ENCODE measurements around the gene SERPINE3.

The SERPINE3 gene

GRCh38 chr13:51303882-51304281, 35.6 kb upstream of the SERPINE3 start:
- no peak for DNase-seq (ENCODE audit: low spot score)
- TF ChIP-seq CTCF (IDR thresholded peaks at IDR 0.05; ENCODE audit: extremely low read depth, insufficient read depth, missing control alignments) = no peak
- in situ Hi-C loops (cut with MboI; ENCODE audit: low pct_unique_long_range_greater_than_20kb, low sequenced_read_pairs, unreplicated experiment) = no loop called here

GRCh38 chr13:51305271-51305967, 34.1 kb upstream of the SERPINE3 start:
- no peak for TF ChIP-seq CTCF (IDR thresholded peaks at IDR 0.05; ENCODE audit: extremely low read depth, insufficient read depth, missing control alignments)
- DNase-seq (ENCODE audit: low spot score) = no peak
- in situ Hi-C loops (cut with MboI; ENCODE audit: low pct_unique_long_range_greater_than_20kb, low sequenced_read_pairs, unreplicated experiment) = no loop called here

- no peak for DNase-seq (ENCODE audit: low spot score)
Observed at GRCh38 chr13:51308781-51309180, 30.7 kb upstream of the SERPINE3 start.

GRCh38 chr13:51311231-51311630, 28.3 kb upstream of the SERPINE3 start:
- in situ Hi-C loops (cut with MboI; ENCODE audit: low pct_unique_long_range_greater_than_20kb, low sequenced_read_pairs, unreplicated experiment) = no loop called here
- no peak for TF ChIP-seq CTCF (IDR thresholded peaks at IDR 0.05; ENCODE audit: extremely low read depth, insufficient read depth, missing control alignments)
- no peak for DNase-seq (ENCODE audit: low spot score)

More at GRCh38 chr13:51308781-51309180, 30.7 kb upstream of the SERPINE3 start:
- no peak for TF ChIP-seq CTCF (IDR thresholded peaks at IDR 0.05; ENCODE audit: extremely low read depth, insufficient read depth, missing control alignments)
- in situ Hi-C loops (cut with MboI; ENCODE audit: low pct_unique_long_range_greater_than_20kb, low sequenced_read_pairs, unreplicated experiment) = no loop called here

- DNase-seq (ENCODE audit: low spot score) = no peak
- in situ Hi-C loops (cut with MboI; ENCODE audit: low pct_unique_long_range_greater_than_20kb, low sequenced_read_pairs, unreplicated experiment) = no loop called here
- TF ChIP-seq CTCF (IDR thresholded peaks at IDR 0.05; ENCODE audit: extremely low read depth, insufficient read depth, missing control alignments) = no peak
Observed at GRCh38 chr13:51311957-51312520, 27.5 kb upstream of the SERPINE3 start.

GRCh38 chr13:51313619-51314018, 25.9 kb upstream of the SERPINE3 start:
- DNase-seq (ENCODE audit: low spot score) = no peak
- no peak for TF ChIP-seq CTCF (IDR thresholded peaks at IDR 0.05; ENCODE audit: extremely low read depth, insufficient read depth, missing control alignments)
- in situ Hi-C loops (cut with MboI; ENCODE audit: low pct_unique_long_range_greater_than_20kb, low sequenced_read_pairs, unreplicated experiment) = no loop called here
